ENCODE data around the gene PTPRG. TPM values are rescaled to one million over a fixed set of nuclear protein-coding genes. Genes with fewer than 3 reads are reported as not detected.
A peak's percentile ranks its signal among the peaks of the same experiment; 100 is the strongest.

Gene PTPRG
- total RNA-seq, 1 experiment from 2014 or later: 32.1 TPM

- ChIA-PET CTCF (no interaction called here), RAD21 (ENCODE audit: low non-redundant PET in 1 of 2, low total read pairs in 2 of 2, uncharacterized antibody in 2 of 2, unreplicated experiment in 2 of 2) (interaction anchor here in 1 of 2 experiments (0.7 kb wide), 1 partner anchor 15 kb away, joined by 3 read pairs; no protein-coding TSS in a partner anchor), POLR2A (interaction anchor here (1.3 kb wide), 1 partner anchor 28 kb away, joined by 4 read pairs; no protein-coding TSS in a partner anchor)
- H3K9ac ChIP-seq (ENCODE audit: low read length): peak overlapping the region; percentile 6; the same call in 1 of the 2 replicates
- peak overlapping the region; percentile 43 for H3K4me2 ChIP-seq (ENCODE audit: low read length)
- H3K36me3 ChIP-seq (ENCODE audit: control insufficient read depth in 1 of 2, insufficient read depth in 2 of 2, low read length in 2 of 2): no peaks in the 10 kb centered on the region
- no peaks in the 10 kb centered on the region for H3K9me2 ChIP-seq (ENCODE audit: insufficient read depth)
- H4K20me1 ChIP-seq (ENCODE audit: insufficient read depth): peaks cover 4% of the 10 kb centered on the region; the same call in 1 of the 2 replicates
- H3K9me3 ChIP-seq (ENCODE audit: control insufficient read depth in 1 of 2, insufficient read depth in 1 of 2, low read depth in 1 of 2, low read length in 2 of 2): no peaks in the 10 kb centered on the region
- DNase-seq (ENCODE audit: low read depth, low spot score): peak; percentile 74
- H3K27me3 ChIP-seq (ENCODE audit: insufficient read depth, low read length): no peaks in the 10 kb centered on the region
- H3K4me1 ChIP-seq (ENCODE audit: control insufficient read depth in 1 of 2, insufficient read depth in 2 of 2, low read length in 2 of 2): peaks cover 29 to 52% of the 10 kb centered on the region in 2 experiments
- peak; percentile 60 for ATAC-seq
- H3K27ac ChIP-seq (ENCODE audit: low read depth, low read length): peak overlapping the region; percentile 47; the same call in 1 of the 2 replicates
- intact Hi-C loops (cut with micrococcal nuclease): no loop called here
- 0 out of 4 replicates have a peak overlapping the region, but pooled peaks of 1 of the 2 experiments have one; percentile 0 for H3K4me3 ChIP-seq (replicated peaks in 1 of 2; ENCODE audit: low read depth in 1 of 2, low read length in 2 of 2)
- H3K79me2 ChIP-seq (ENCODE audit: insufficient read depth, low read length): peaks cover 20% of the 10 kb centered on the region; the same call in 1 of the 2 replicates
- BruUV-seq (replicated peaks): no TSS peak
- H2AFZ ChIP-seq (ENCODE audit: low read depth, low read length, poor library complexity, severe bottlenecking): no peak overlapping the region
- TF ChIP-seq SIN3A (IDR thresholded peaks at IDR 0.05; ENCODE audit: low read depth) (peak; percentile 56; the same call in 1 of the 2 replicates), ZFX (IDR thresholded peaks at IDR 0.05) (no peak), EZH2 (IDR thresholded peaks at IDR 0.05) (no peak), MAX (IDR thresholded peaks at IDR 0.05) (peak; percentile 77), FOSL1 (IDR thresholded peaks at IDR 0.05; ENCODE audit: low read depth) (peak; percentile 96), EZH2phosphoT487 (IDR thresholded peaks at IDR 0.05; ENCODE audit: borderline replicate concordance) (no peak), ATF3 (IDR thresholded peaks at IDR 0.05) (peak; percentile 61), POLR2A (IDR thresholded peaks at IDR 0.05; ENCODE audit: borderline replicate concordance, extremely low read depth, insufficient read depth, insufficient read length) (no peak), CTCF (IDR thresholded peaks at IDR 0.05 in 2 of 3, conservative IDR thresholded peaks at IDR 0.05 in 1 of 3; ENCODE audit: borderline replicate concordance in 1 of 3, insufficient read depth in 1 of 3, low read depth in 2 of 3, low read length in 2 of 3) (no peak), ELF1 (IDR thresholded peaks at IDR 0.05; ENCODE audit: borderline replicate concordance, low read depth) (no peak; the same call in 1 of the 2 replicates), CEBPB (IDR thresholded peaks at IDR 0.05; ENCODE audit: low read depth) (peak; percentile 88), SRF (IDR thresholded peaks at IDR 0.05; ENCODE audit: low read depth) (peak; percentile 72; the same call in 1 of the 2 replicates), JUND (IDR thresholded peaks at IDR 0.05) (peak; percentile 88), REST (IDR thresholded peaks at IDR 0.05; ENCODE audit: low read depth) (no peak), EGR1 (IDR thresholded peaks at IDR 0.05; ENCODE audit: low read depth) (peak; percentile 53), SP1 (IDR thresholded peaks at IDR 0.05; ENCODE audit: low read depth) (peak; percentile 78), RAD21 (IDR thresholded peaks at IDR 0.05; ENCODE audit: low read depth) (peak; percentile 32; the same call in 1 of the 2 replicates), CBX3 (IDR thresholded peaks at IDR 0.05; ENCODE audit: low read depth) (peak; percentile 53; the same call in 1 of the 2 replicates)
These were observed 121.5 kb downstream of the PTPRG start for GRCh38 chr3:61682671-61683548.
